Psoas muscle (tissue), 8 donors: Measurements from ENCODE around the gene TMBIM6. TPM values are rescaled to one million over a fixed set of nuclear protein-coding genes. Genes with fewer than 3 reads are reported as not detected.

Experiments
- ATAC-seq, 4 donors: fragments of 200-7000 bp; cut with Tn5 transposase; one replicate each; pipeline ENCODE4 v1.9.1; 2020; ENCODE audit warnings: moderate library complexity in 3 of 4, mild to moderate bottlenecking in 2 of 4
- DNase-seq, 2 donors: peaks; one replicate each; pipeline ENCODE4 v3.0.0-alpha.2; 2020
- H3K27ac ChIP-seq: fragments of 200-600 bp; one replicate; pipeline ENCODE4 v1.8.0; 2022
- H3K27me3 ChIP-seq, 3 donors: fragments of 200-600 bp in 1 of 3; one replicate each; pipeline versions ENCODE4 v1.6.1 to v1.8.0; 2013 to 2022; ENCODE audit warnings: low read length in 2 of 3, mild to moderate bottlenecking in 2 of 3, moderate library complexity in 1 of 3; ENCODE audit not compliant: insufficient read depth in 3 of 3
- H3K36me3 ChIP-seq, 2 donors: fragments of 200-600 bp in 1 of 2; one replicate each; pipeline versions ENCODE4 v1.6.1 to v1.8.0; 2013 to 2022; ENCODE audit warnings: low read depth in 1 of 2, mild to moderate bottlenecking in 1 of 2, moderate library complexity in 1 of 2; ENCODE audit not compliant: insufficient read depth in 1 of 2
- H3K4me1 ChIP-seq: fragments of 200-600 bp; one replicate; pipeline ENCODE4 v1.8.0; 2022
- H3K4me3 ChIP-seq: fragments of 200-600 bp; one replicate; pipeline ENCODE4 v1.8.0; 2022; ENCODE audit warnings: mild to moderate bottlenecking
- H3K9me3 ChIP-seq: fragments of 200-600 bp; one replicate; pipeline ENCODE4 v1.8.0; 2022
- WGBS, 3 donors: extraction: QIAGEN DNeasy Blood & Tissue Kit; methylation state at CpG; one replicate each; pipeline versions ENCODE4 v1.1.6 to v1.1.7; 2013; 5-methylcytosine and 5-hydroxymethylcytosine counted together
- intact Hi-C, 2 donors: fragments of 100-400 bp; cut with DNase I; formaldehyde crosslinking; loops; one replicate each; pipeline versions ENCODE4 v1.11.0 to v1.14.2; 2022
- polyA plus RNA-seq, 3 donors: library from polyadenylated mRNA; stranded (reverse); fragments of 200-250 nt; gene quantifications; one replicate each; pipeline ENCODE4 v1.2.3, GENCODE V29; 2013
- total RNA-seq, 4 donors: library from RNA; stranded (reverse); fragmentation: NEBNext Ultra II Directional in 2 of 4; extraction: Animal tissue kit (Norgen Biotek cat#: 25700) in 2 of 4; gene quantifications; one replicate each; pipeline versions ENCODE4 v1.2.1 to v1.2.4, GENCODE V29; 2021 to 2023
- TF ChIP-seq, protein P1 (sequence below): fragments of 200-600 bp; IDR thresholded peaks from one replicate; pipeline ENCODE4 v1.8.0; 2022; ENCODE audit warnings: antibody characterized with exemption
- donor health status: healthy with polysubstance abuse.
- donor health status: DM: no; HTN: no; CAD: no; lungs with moderate emphysema.
- donor health status: Bipolar disorder and iron deficiency.
- donor health status: healthy.
- donor health status: DM: yes; HTN: yes; CAD: no.
- donor health status: DM: no; HTN: no; CAD: no.
- donor health status: DM: no; HTN: no; CAD: no.
- donor health status: DM: yes; HTN: yes; CAD: no.

TMBIM6 gene
- total and polyA plus RNA-seq, 7 donors, result 164 to 317 (median 243) TPM

DNA sequence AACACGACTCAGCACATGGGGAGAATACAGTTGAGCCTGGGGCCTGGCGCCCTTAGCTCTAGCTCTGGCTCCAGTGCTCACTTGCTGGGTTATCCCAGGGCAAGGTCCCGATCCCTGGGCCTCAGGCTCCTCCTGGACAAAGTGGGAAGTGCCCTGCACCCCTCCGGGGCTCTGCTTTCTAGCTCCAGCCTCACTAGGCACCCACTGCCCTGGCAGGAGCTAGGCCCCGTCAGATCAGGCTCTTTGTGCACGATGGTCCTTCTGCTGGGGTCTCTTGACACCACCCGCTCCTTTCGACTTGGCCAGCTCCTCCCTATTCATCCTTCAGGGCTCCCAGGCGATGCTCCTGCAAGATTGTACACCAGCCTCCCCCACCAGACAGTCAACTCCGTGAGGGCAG is 63.5 kb downstream of the TMBIM6 start:
- H3K9me3 ChIP-seq, result no peaks in the 10 kb centered on the region
- intact Hi-C loops, result no loop called here
- TF ChIP-seq, protein P1, sequence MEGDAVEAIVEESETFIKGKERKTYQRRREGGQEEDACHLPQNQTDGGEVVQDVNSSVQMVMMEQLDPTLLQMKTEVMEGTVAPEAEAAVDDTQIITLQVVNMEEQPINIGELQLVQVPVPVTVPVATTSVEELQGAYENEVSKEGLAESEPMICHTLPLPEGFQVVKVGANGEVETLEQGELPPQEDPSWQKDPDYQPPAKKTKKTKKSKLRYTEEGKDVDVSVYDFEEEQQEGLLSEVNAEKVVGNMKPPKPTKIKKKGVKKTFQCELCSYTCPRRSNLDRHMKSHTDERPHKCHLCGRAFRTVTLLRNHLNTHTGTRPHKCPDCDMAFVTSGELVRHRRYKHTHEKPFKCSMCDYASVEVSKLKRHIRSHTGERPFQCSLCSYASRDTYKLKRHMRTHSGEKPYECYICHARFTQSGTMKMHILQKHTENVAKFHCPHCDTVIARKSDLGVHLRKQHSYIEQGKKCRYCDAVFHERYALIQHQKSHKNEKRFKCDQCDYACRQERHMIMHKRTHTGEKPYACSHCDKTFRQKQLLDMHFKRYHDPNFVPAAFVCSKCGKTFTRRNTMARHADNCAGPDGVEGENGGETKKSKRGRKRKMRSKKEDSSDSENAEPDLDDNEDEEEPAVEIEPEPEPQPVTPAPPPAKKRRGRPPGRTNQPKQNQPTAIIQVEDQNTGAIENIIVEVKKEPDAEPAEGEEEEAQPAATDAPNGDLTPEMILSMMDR, result no peak
- H3K4me1 ChIP-seq, result peaks cover 32% of the 10 kb centered on the region
- WGBS, 3 donors, result 90 to 92% (median 92%) methylated on average over 10 of the region's 10 CpGs
- H3K4me3 ChIP-seq, result no peak overlapping the region
- H3K27ac ChIP-seq, result no peak overlapping the region
- no peak for ATAC-seq
- H3K36me3 ChIP-seq, result peaks cover 0 to 58% of the 10 kb centered on the region in 2 donors
- DNase-seq, result peak in 1 of 2 donors; percentile 41
- no peaks in the 10 kb centered on the region for H3K27me3 ChIP-seq

DNA sequence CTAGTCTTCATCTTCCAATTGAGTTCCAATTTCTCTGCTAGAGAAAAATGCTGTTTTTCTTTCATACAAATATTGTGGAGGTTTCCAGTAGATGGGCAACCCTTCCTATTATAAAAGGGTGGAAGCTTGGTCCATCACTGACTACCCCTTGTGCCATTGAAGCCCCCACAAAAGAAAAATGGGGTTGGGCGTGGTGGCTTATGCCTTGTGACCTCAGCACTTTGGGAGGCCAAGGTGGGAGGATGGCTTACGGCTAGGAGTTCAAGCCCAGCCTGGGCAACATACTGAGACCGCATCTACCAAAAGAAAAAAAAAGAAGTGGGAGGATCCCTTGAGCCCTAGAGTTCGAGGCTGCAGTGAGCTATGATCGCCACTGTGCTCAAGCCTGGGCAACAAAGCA is 64.1 kb downstream of the TMBIM6 start:
- Histone ChIP-seq H3K27ac (no peak overlapping the region), H3K27me3 (no peaks in the 10 kb centered on the region), H3K4me1 (peaks cover 33% of the 10 kb centered on the region), H3K9me3 (no peaks in the 10 kb centered on the region), H3K4me3 (no peak overlapping the region), H3K36me3 (peaks cover 0 to 57% of the 10 kb centered on the region in 2 donors)
- TF ChIP-seq, protein P1, result no peak
- DNase-seq (no peak), ATAC-seq (no peak)
- intact Hi-C loops, result no loop called here
- 85 to 96% (median 92%) methylated on average over 5 of the region's 5 CpGs for WGBS, 3 donors

DNA sequence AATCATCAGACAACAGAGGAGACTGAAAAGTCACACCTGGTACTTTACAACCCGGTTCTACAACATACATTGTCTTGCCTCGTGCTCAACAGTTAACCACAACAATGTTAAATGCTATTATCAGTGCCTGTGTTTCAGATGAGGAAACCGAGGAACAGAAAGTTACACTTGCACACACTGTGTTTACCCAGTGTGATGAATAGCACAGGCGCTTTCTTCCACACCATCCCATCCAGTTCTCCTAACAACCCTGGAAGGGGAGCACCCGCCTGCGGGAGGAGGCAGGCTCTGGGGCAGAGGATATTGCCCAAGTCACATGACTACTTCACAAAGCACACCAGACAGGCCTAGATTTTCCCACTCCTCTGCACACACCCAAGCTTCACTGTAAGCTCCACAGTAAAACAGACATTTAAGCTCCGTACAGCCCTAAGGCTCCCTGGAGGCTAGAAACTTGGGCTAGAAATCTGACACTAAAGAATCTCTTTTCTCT is 65.0 kb downstream of the TMBIM6 start:
- DNase-seq (no peak), ATAC-seq (no peak)
- intact Hi-C loops, result no loop called here
- no peaks in the 10 kb centered on the region for H3K27me3 ChIP-seq
- peaks cover 0 to 50% of the 10 kb centered on the region in 2 donors for H3K36me3 ChIP-seq
- no peak overlapping the region for H3K27ac ChIP-seq
- no peaks in the 10 kb centered on the region for H3K9me3 ChIP-seq
- TF ChIP-seq, protein P1, result no peak
- H3K4me1 ChIP-seq, result peaks cover 29% of the 10 kb centered on the region
- WGBS, 3 donors, result 78 to 81% (median 79%) methylated on average over 7 of the region's 7 CpGs
- H3K4me3 ChIP-seq, result no peak overlapping the region

DNA sequence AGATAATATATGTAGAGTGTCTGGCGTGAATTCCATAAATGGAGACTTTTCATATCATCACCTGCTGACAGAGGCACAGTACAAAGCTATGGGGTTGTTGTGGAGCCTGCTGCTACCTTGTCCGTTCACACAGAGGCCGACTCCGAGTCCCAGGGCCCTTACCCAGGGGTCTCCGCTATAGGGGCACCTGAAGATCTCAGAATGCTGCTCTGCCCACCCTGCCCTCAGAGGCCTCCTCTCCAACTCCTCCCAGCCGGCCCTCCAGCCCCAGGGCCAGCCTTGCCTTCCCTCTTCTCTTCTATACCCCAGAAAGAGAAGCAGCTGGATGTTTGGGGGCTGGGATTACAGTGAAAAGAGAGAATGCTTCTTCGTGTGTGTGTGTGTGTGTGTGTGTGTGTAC is 65.5 kb downstream of the TMBIM6 start:
- peaks cover 29% of the 10 kb centered on the region for H3K4me1 ChIP-seq
- no peak for DNase-seq
- TF ChIP-seq, protein P1, result no peak
- H3K27ac ChIP-seq, result no peak overlapping the region
- H3K27me3 ChIP-seq, result no peaks in the 10 kb centered on the region
- intact Hi-C loops, result no loop called here
- H3K9me3 ChIP-seq, result no peaks in the 10 kb centered on the region
- no peak for ATAC-seq
- H3K4me3 ChIP-seq, result no peak overlapping the region
- peaks cover 0 to 47% of the 10 kb centered on the region in 2 donors for H3K36me3 ChIP-seq
- 86 to 88% (median 88%) methylated on average over 7 of the region's 7 CpGs for WGBS, 3 donors

DNA sequence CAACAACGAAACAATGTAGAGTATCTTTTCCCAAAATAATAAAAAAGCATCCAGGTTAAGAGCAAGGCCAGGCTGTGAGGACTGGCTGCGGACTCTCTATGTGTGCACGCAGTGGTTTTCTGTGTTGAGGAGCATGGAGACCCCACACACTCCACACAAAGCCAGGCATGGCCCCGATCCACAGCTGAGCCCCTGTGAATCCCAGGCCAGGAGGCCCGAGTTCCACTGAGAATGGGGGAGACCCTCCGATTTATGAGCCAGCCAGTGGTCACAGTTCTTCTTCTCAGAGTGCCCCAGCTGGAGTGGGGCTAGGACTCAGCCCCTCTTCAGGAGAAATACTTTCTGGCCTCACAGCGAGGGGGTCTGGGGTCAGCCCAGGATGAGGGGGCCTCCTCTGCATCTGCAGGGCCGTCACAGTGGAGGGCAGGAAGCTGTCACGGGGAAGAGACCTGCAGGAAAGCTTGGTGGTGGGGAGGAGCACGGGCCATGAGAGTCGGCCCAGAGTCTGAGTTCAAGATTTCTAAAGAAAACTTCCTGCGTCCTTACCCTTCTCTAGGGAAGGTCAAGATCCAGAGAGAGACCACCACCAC is 66.7 kb downstream of the TMBIM6 start:
- ATAC-seq, result no peak
- no peak overlapping the region for H3K4me3 ChIP-seq
- TF ChIP-seq, protein P1, result no peak

More for the DNA sequence above, 66.7 kb downstream of the TMBIM6 start:
- Histone ChIP-seq H3K9me3 (no peaks in the 10 kb centered on the region), H3K4me1 (peaks cover 29% of the 10 kb centered on the region), H3K27me3 (no peaks in the 10 kb centered on the region), H3K27ac (peak overlapping the region; percentile 41), H3K36me3 (peaks cover 0 to 35% of the 10 kb centered on the region in 2 donors)
- 73 to 76% (median 74%) methylated on average over 12 of the region's 12 CpGs for WGBS, 3 donors
- intact Hi-C loops, result no loop called here
- peak in 1 of 2 donors; percentile 51 for DNase-seq
